Activated naive CD4-positive, alpha-beta T cell treated with anti-CD3 and anti-CD28 coated beads, Interleukin-2, amount 50 U/mL, for 24 hours (primary cell): Measurements from ENCODE around the gene CMYA5.

Experiments
- H3K27ac Mint-ChIP-seq: one replicate; pipeline ENCODE4 v1.8.0; 2021; ENCODE audit warnings: mild to moderate bottlenecking, mixed read lengths
- H3K27me3 Mint-ChIP-seq: one replicate; pipeline ENCODE4 v1.8.0; 2021; ENCODE audit warnings: mixed read lengths
- H3K36me3 Mint-ChIP-seq: one replicate; pipeline ENCODE4 v1.8.0; 2021; ENCODE audit warnings: mixed read lengths
- H3K4me1 Mint-ChIP-seq: one replicate; pipeline ENCODE4 v1.8.0; 2021; ENCODE audit warnings: mixed read lengths
- H3K4me3 Mint-ChIP-seq: one replicate; pipeline ENCODE4 v1.8.0; 2021; ENCODE audit warnings: mild to moderate bottlenecking, mixed read lengths
- H3K9me3 Mint-ChIP-seq: one replicate; pipeline ENCODE4 v1.8.0; 2021; ENCODE audit warnings: mixed read lengths

The CMYA5 gene

GRCh38 chr5:79727451-79728355 is 38.1 kb downstream of the CMYA5 start:
- H3K4me1 Mint-ChIP-seq = peaks cover 37% of the 10 kb centered on the region
- peaks cover 35% of the 10 kb centered on the region for H3K27me3 Mint-ChIP-seq
- no peaks in the 10 kb centered on the region for H3K9me3 Mint-ChIP-seq

GRCh38 chr5:79728396-79728795 is 38.8 kb downstream of the CMYA5 start:
- Mint-ChIP-seq H3K4me3 (no peak overlapping the region), H3K27ac (no peak overlapping the region), H3K4me1 (peaks cover 44% of the 10 kb centered on the region)

More at GRCh38 chr5:79727451-79728355, 38.1 kb downstream of the CMYA5 start:
- no peak overlapping the region for H3K4me3 Mint-ChIP-seq
- no peak overlapping the region for H3K27ac Mint-ChIP-seq
- no peaks in the 10 kb centered on the region for H3K36me3 Mint-ChIP-seq

GRCh38 chr5:79729679-79730078 is 40.0 kb downstream of the CMYA5 start:
- peaks cover 41% of the 10 kb centered on the region for H3K27me3 Mint-ChIP-seq
- H3K9me3 Mint-ChIP-seq = no peaks in the 10 kb centered on the region
- no peak overlapping the region for H3K27ac Mint-ChIP-seq
- H3K4me3 Mint-ChIP-seq = no peak overlapping the region
- H3K4me1 Mint-ChIP-seq = peaks cover 56% of the 10 kb centered on the region
- no peaks in the 10 kb centered on the region for H3K36me3 Mint-ChIP-seq

More at GRCh38 chr5:79728396-79728795, 38.8 kb downstream of the CMYA5 start:
- Mint-ChIP-seq H3K27me3 (peaks cover 39% of the 10 kb centered on the region), H3K9me3 (no peaks in the 10 kb centered on the region), H3K36me3 (no peaks in the 10 kb centered on the region)

- Mint-ChIP-seq H3K4me3 (no peak overlapping the region), H3K36me3 (no peaks in the 10 kb centered on the region), H3K9me3 (no peaks in the 10 kb centered on the region), H3K27ac (no peak overlapping the region), H3K4me1 (peaks cover 65% of the 10 kb centered on the region), H3K27me3 (peaks cover 41% of the 10 kb centered on the region)
These were observed 40.9 kb downstream of the CMYA5 start for GRCh38 chr5:79730564-79730963.

- H3K9me3 Mint-ChIP-seq = no peaks in the 10 kb centered on the region
- H3K36me3 Mint-ChIP-seq = no peaks in the 10 kb centered on the region
- peaks cover 77% of the 10 kb centered on the region for H3K4me1 Mint-ChIP-seq
- H3K27ac Mint-ChIP-seq = no peak overlapping the region
- peaks cover 40% of the 10 kb centered on the region for H3K27me3 Mint-ChIP-seq
- no peak overlapping the region for H3K4me3 Mint-ChIP-seq
These were observed 42.1 kb downstream of the CMYA5 start for GRCh38 chr5:79731775-79732174.

GRCh38 chr5:79736528-79737514 is 47.2 kb downstream of the CMYA5 start:
- peak overlapping the region; percentile 92 for H3K27ac Mint-ChIP-seq

GRCh38 chr5:79738349-79738748 is 48.7 kb downstream of the CMYA5 start:
- peaks cover 5% of the 10 kb centered on the region for H3K27me3 Mint-ChIP-seq
- H3K4me1 Mint-ChIP-seq = peaks cover 56% of the 10 kb centered on the region
- no peaks in the 10 kb centered on the region for H3K9me3 Mint-ChIP-seq
- H3K4me3 Mint-ChIP-seq = no peak overlapping the region
- peak overlapping the region; percentile 48 for H3K27ac Mint-ChIP-seq
- H3K36me3 Mint-ChIP-seq = no peaks in the 10 kb centered on the region

More at GRCh38 chr5:79736528-79737514, 47.2 kb downstream of the CMYA5 start:
- no peaks in the 10 kb centered on the region for H3K9me3 Mint-ChIP-seq
- H3K4me1 Mint-ChIP-seq = peaks cover 72% of the 10 kb centered on the region
- H3K36me3 Mint-ChIP-seq = no peaks in the 10 kb centered on the region
- peak overlapping the region; percentile 83 for H3K4me3 Mint-ChIP-seq
- H3K27me3 Mint-ChIP-seq = peaks cover 12% of the 10 kb centered on the region

- Mint-ChIP-seq H3K27ac (no peak overlapping the region), H3K4me3 (no peak overlapping the region), H3K36me3 (no peaks in the 10 kb centered on the region), H3K27me3 (peaks cover 2% of the 10 kb centered on the region), H3K4me1 (peaks cover 14% of the 10 kb centered on the region), H3K9me3 (no peaks in the 10 kb centered on the region)
These were observed 53.0 kb downstream of the CMYA5 start for GRCh38 chr5:79742549-79743136.

- peaks cover 2% of the 10 kb centered on the region for H3K27me3 Mint-ChIP-seq
- H3K4me3 Mint-ChIP-seq = no peak overlapping the region
- H3K36me3 Mint-ChIP-seq = no peaks in the 10 kb centered on the region
- no peak overlapping the region for H3K27ac Mint-ChIP-seq
- peaks cover under 1% of the 10 kb centered on the region for H3K4me1 Mint-ChIP-seq
- no peaks in the 10 kb centered on the region for H3K9me3 Mint-ChIP-seq
These were observed 54.4 kb downstream of the CMYA5 start for GRCh38 chr5:79743846-79744605.

GRCh38 chr5:79745255-79745654 is 55.6 kb downstream of the CMYA5 start:
- no peak overlapping the region for H3K27ac Mint-ChIP-seq
- H3K4me1 Mint-ChIP-seq = no peaks in the 10 kb centered on the region
- H3K4me3 Mint-ChIP-seq = no peak overlapping the region
- H3K27me3 Mint-ChIP-seq = peaks cover 4% of the 10 kb centered on the region
- no peaks in the 10 kb centered on the region for H3K9me3 Mint-ChIP-seq
- H3K36me3 Mint-ChIP-seq = peaks cover 2% of the 10 kb centered on the region

- no peaks in the 10 kb centered on the region for H3K9me3 Mint-ChIP-seq
- H3K4me3 Mint-ChIP-seq = no peak overlapping the region
- peaks cover 6% of the 10 kb centered on the region for H3K27me3 Mint-ChIP-seq
These were observed 57.3 kb downstream of the CMYA5 start for GRCh38 chr5:79746642-79747569.

GRCh38 chr5:79750611-79751510 is 61.2 kb downstream of the CMYA5 start:
- Mint-ChIP-seq H3K9me3 (no peaks in the 10 kb centered on the region), H3K4me1 (peaks cover 3% of the 10 kb centered on the region), H3K27me3 (peaks cover 8% of the 10 kb centered on the region), H3K36me3 (peaks cover 2% of the 10 kb centered on the region), H3K27ac (no peak overlapping the region), H3K4me3 (no peak overlapping the region)

More at GRCh38 chr5:79746642-79747569, 57.3 kb downstream of the CMYA5 start:
- peaks cover 2% of the 10 kb centered on the region for H3K36me3 Mint-ChIP-seq
- no peak overlapping the region for H3K27ac Mint-ChIP-seq
- H3K4me1 Mint-ChIP-seq = no peaks in the 10 kb centered on the region

GRCh38 chr5:79753092-79753491 is 63.5 kb downstream of the CMYA5 start:
- Mint-ChIP-seq H3K4me1 (peaks cover 11% of the 10 kb centered on the region), H3K9me3 (no peaks in the 10 kb centered on the region), H3K27ac (no peak overlapping the region), H3K36me3 (peaks cover 2% of the 10 kb centered on the region), H3K27me3 (peaks cover 8% of the 10 kb centered on the region), H3K4me3 (no peak overlapping the region)
